ENCODE data around the gene UGGT2.
"Not testable (repeated sequence)": the region's sequence is repeated elsewhere in the genome, so short reads cannot be mapped to it uniquely, and the experiment has no call there.

GRCh38 chr13:96051946-96052345, 1.3 kb downstream of the UGGT2 start:
- not testable (repeated sequence) for TF ChIP-seq CTCF (IDR thresholded peaks at IDR 0.05 in 8 of 11, conservative IDR thresholded peaks at IDR 0.05 in 3 of 11); POLR2A (IDR thresholded peaks at IDR 0.05)
